GM23338 (cell line): ENCODE data around the gene UGT1A4. TPM values are rescaled to one million over a fixed set of nuclear protein-coding genes. Genes with fewer than 3 reads are reported as not detected.

Experiments
- ATAC-seq: fragments of 200-7000 bp; cut with Tn5 transposase; 3 replicates; pipeline ENCODE4 v1.9.1; 2020
- DNase-seq: peaks from one replicate; pipeline ENCODE4 v3.0.0-alpha.2; 2015; ENCODE audit warnings: low spot score
- H2AFZ ChIP-seq: fragments of 200-600 bp; sonication (generic); 2 replicates; pipeline ENCODE4 v1.8.0; 2016; ENCODE audit warnings: antibody characterized with exemption, mild to moderate bottlenecking, moderate library complexity
- H3F3A ChIP-seq: fragments of 200-600 bp; sonication (generic); replicated peaks from 2 replicates; pipeline ENCODE4 v1.8.0; 2017; ENCODE audit warnings: antibody characterized with exemption, mixed run types, low read depth
- H3K27ac ChIP-seq: fragments of 200-600 bp; sonication (generic); 2 replicates; pipeline ENCODE4 v1.6.1; 2016; ENCODE audit warnings: low read depth
- H3K27me3 ChIP-seq: fragments of 200-600 bp; sonication (generic); 2 replicates; pipeline ENCODE4 v1.8.0; 2016; ENCODE audit warnings: mild to moderate bottlenecking, mixed run types, moderate library complexity; ENCODE audit not compliant: insufficient read depth
- H3K36me3 ChIP-seq: fragments of 200-600 bp; sonication (generic); 2 replicates; pipeline ENCODE4 v1.8.0; 2016; ENCODE audit warnings: mild to moderate bottlenecking; ENCODE audit not compliant: insufficient read depth
- H3K4me1 ChIP-seq: fragments of 200-600 bp; sonication (generic); 2 replicates; pipeline ENCODE4 v1.8.0; 2016; ENCODE audit warnings: mild to moderate bottlenecking, moderate library complexity; ENCODE audit not compliant: insufficient read depth
- H3K4me2 ChIP-seq: fragments of 200-600 bp; sonication (generic); 2 replicates; pipeline ENCODE4 v1.7.1; 2017; ENCODE audit warnings: mixed run types
- H3K4me3 ChIP-seq: fragments of 200-600 bp; sonication (generic); 2 replicates; pipeline ENCODE4 v1.6.1; 2016; ENCODE audit warnings: mixed run types
- H3K79me2 ChIP-seq: fragments of 200-600 bp; sonication (generic); replicated peaks from 2 replicates; pipeline ENCODE4 v1.8.0; 2017; ENCODE audit warnings: mild to moderate bottlenecking; ENCODE audit not compliant: insufficient read depth
- H3K9me2 ChIP-seq: fragments of 200-600 bp; sonication (generic); 2 replicates; pipeline ENCODE4 v1.8.0; 2017; ENCODE audit not compliant: insufficient read depth
- H4K20me1 ChIP-seq: fragments of 200-600 bp; sonication (generic); replicated peaks from 2 replicates; pipeline ENCODE4 v1.8.0; 2017; ENCODE audit warnings: mild to moderate bottlenecking; ENCODE audit not compliant: insufficient read depth
- H3K27ac Mint-ChIP-seq: 2 replicates; pipeline ENCODE4 v1.8.0; 2020; ENCODE audit warnings: inconsistent platforms, mild to moderate bottlenecking, moderate library complexity, mixed read lengths
- H3K27me3 Mint-ChIP-seq: 3 replicates; pipeline ENCODE4 v1.8.0; 2022; ENCODE audit warnings: low read depth, mild to moderate bottlenecking, moderate library complexity, mixed read lengths, inconsistent platforms; ENCODE audit not compliant: insufficient read depth, poor library complexity
- H3K36me3 Mint-ChIP-seq: 3 replicates; pipeline ENCODE4 v1.8.0; 2021; ENCODE audit warnings: low read depth, mild to moderate bottlenecking, inconsistent platforms, moderate library complexity, mixed read lengths
- H3K4me1 Mint-ChIP-seq: 3 replicates; pipeline ENCODE4 v1.8.0; 2020; ENCODE audit warnings: mild to moderate bottlenecking, inconsistent platforms, mixed read lengths
- H3K4me3 Mint-ChIP-seq: 3 replicates; pipeline ENCODE4 v1.8.0; 2021; ENCODE audit warnings: moderate library complexity, mild to moderate bottlenecking, inconsistent platforms, mixed read lengths
- H3K9me3 Mint-ChIP-seq: 3 replicates; pipeline ENCODE4 v1.8.0; 2020; ENCODE audit warnings: moderate library complexity, mild to moderate bottlenecking, inconsistent platforms, mixed read lengths
- CREB1 ChIP-seq: fragments of 250-450 bp; sonication (Bioruptor Pico); IDR thresholded peaks from 2 replicates; pipeline ENCODE4 v1.5.0; 2020; ENCODE audit warnings: low read depth, mild to moderate bottlenecking, moderate library complexity
- EZH2 ChIP-seq: fragments of 200-600 bp; sonication (generic); IDR thresholded peaks from one replicate; pipeline ENCODE4 v1.8.0; 2017; ENCODE audit warnings: antibody characterized with exemption, mild to moderate bottlenecking, low read depth; ENCODE audit not compliant: unreplicated experiment
- EZH2phosphoT487 ChIP-seq: fragments of 200-600 bp; sonication (generic); IDR thresholded peaks from one replicate; pipeline ENCODE4 v1.8.1; 2018; ENCODE audit warnings: antibody characterized with exemption; ENCODE audit not compliant: unreplicated experiment
- JUNB ChIP-seq: IDR thresholded peaks from one replicate; pipeline ENCODE4 v1.6.1; 2016; ENCODE audit warnings: antibody characterized with exemption; ENCODE audit not compliant: unreplicated experiment
- NANOG ChIP-seq: IDR thresholded peaks from 2 replicates; pipeline ENCODE4 v1.6.1; 2016; ENCODE audit warnings: antibody characterized with exemption, borderline replicate concordance
- ZNF114 ChIP-seq: fragments of 250-450 bp; sonication (Bioruptor Pico); IDR thresholded peaks from 2 replicates; pipeline ENCODE4 v1.5.0; 2020; ENCODE audit warnings: mild to moderate bottlenecking, moderate library complexity
- ZNF331 ChIP-seq: fragments of 250-450 bp; sonication (Bioruptor Pico); IDR thresholded peaks from 2 replicates; pipeline ENCODE4 v1.5.0; 2020; ENCODE audit warnings: low read depth, mild to moderate bottlenecking, moderate library complexity
- polyA plus RNA-seq: library from polyadenylated mRNA; unstranded; fragments of >200 nt; fragmentation: Nextera tagmentation; extraction: Ambion mirVana; gene quantifications from 2 replicates; pipeline ENCODE4 v1.2.1, GENCODE V29; 2016
- total RNA-seq: library from RNA; depleted of rRNA; stranded (reverse); fragments of >200 nt; shearing (Covaris generic); gene quantifications from 2 replicates; pipeline ENCODE4 v1.2.3, GENCODE V29; 2014
- TF ChIP-seq, protein P1 (sequence below): fragments of 250-450 bp; sonication (Bioruptor Pico); IDR thresholded peaks from 2 replicates; pipeline ENCODE4 v1.5.0; 2020; ENCODE audit warnings: mild to moderate bottlenecking, moderate library complexity
- TF ChIP-seq, protein P2 (sequence below), 2 experiments: fragments of 200-600 bp in 1 of 2; sonication (generic) in 1 of 2; conservative IDR thresholded peaks; 2 replicates each; pipeline versions ENCODE4 v1.5.1 to v1.6.1; 2016 to 2017; ENCODE audit warnings: antibody characterized with exemption in 2 of 2, low read depth in 2 of 2, mild to moderate bottlenecking in 2 of 2, moderate library complexity in 1 of 2
- TF ChIP-seq, protein P3 (sequence below): IDR thresholded peaks from one replicate; pipeline ENCODE4 v1.6.1; 2018; ENCODE audit warnings: antibody characterized with exemption; ENCODE audit not compliant: unreplicated experiment
- TF ChIP-seq, protein P4 (sequence below): IDR thresholded peaks from 2 replicates; pipeline ENCODE4 v1.6.1; 2016; ENCODE audit warnings: antibody characterized with exemption

Gene UGT1A4
- total and polyA plus RNA-seq, 2 experiments from 2014 or later = not detected

DNA sequence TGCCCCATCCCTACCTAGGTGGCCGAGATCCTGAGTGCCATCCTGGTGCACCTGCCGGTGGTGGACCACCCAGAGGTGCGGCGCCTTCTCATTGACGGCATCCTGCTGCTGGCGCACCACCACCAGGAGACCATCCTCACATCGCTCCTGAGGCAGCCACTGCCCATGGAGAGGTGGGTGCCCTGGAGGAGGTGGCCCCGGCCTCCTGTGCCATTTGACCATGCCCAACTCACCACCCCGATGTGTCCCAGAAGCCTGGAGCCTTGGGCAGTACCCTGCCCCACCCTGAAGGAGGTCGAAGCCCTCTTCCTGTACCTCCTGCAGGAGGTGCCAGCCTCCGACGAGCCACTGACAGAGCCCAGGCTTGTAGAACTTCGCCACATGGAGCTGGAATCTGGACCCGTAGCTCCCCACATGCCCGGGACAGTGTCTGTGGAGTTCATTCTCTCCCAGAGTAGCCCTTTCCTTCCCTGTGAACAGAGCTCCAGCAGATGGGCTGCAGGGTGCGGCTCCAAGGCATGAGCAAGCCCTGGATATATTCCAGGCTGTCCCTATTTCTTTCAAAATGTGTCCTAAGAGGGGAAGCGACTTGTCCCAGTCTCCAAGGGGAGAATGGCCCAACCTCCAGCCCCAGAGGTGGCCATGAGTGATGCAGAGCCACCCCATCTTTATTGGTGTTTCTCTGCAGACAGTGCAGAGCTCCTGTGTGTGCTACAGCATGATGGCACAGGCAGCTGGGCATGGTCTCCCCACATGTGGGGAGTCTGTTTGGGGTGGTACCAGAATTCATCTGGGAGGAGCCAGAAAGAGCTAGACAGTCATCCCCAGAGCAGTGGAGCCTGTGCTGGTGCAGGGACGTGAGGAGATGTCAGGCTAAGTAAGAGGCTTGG lies 101.6 kb downstream of the UGT1A4 start:
- Histone ChIP-seq H3K9me2 (no peaks in the 10 kb centered on the region), H3K4me3 (no peak overlapping the region), H3K79me2 (no peaks in the 10 kb centered on the region), H3K4me1 (no peaks in the 10 kb centered on the region), H2AFZ (no peak overlapping the region), H3F3A (no peaks in the 10 kb centered on the region), H4K20me1 (no peaks in the 10 kb centered on the region), H3K4me2 (no peak overlapping the region), H3K27ac (no peak overlapping the region), H3K27me3 (no peaks in the 10 kb centered on the region), H3K36me3 (no peaks in the 10 kb centered on the region)
- H3K4me3 Mint-ChIP-seq = no peak overlapping the region
- TF ChIP-seq JUNB (no peak), EZH2phosphoT487 (no peak), EZH2 (no peak), CREB1 (no peak), NANOG (no peak), ZNF114 (no peak), ZNF331 (no peak)
- TF ChIP-seq, protein P1, sequence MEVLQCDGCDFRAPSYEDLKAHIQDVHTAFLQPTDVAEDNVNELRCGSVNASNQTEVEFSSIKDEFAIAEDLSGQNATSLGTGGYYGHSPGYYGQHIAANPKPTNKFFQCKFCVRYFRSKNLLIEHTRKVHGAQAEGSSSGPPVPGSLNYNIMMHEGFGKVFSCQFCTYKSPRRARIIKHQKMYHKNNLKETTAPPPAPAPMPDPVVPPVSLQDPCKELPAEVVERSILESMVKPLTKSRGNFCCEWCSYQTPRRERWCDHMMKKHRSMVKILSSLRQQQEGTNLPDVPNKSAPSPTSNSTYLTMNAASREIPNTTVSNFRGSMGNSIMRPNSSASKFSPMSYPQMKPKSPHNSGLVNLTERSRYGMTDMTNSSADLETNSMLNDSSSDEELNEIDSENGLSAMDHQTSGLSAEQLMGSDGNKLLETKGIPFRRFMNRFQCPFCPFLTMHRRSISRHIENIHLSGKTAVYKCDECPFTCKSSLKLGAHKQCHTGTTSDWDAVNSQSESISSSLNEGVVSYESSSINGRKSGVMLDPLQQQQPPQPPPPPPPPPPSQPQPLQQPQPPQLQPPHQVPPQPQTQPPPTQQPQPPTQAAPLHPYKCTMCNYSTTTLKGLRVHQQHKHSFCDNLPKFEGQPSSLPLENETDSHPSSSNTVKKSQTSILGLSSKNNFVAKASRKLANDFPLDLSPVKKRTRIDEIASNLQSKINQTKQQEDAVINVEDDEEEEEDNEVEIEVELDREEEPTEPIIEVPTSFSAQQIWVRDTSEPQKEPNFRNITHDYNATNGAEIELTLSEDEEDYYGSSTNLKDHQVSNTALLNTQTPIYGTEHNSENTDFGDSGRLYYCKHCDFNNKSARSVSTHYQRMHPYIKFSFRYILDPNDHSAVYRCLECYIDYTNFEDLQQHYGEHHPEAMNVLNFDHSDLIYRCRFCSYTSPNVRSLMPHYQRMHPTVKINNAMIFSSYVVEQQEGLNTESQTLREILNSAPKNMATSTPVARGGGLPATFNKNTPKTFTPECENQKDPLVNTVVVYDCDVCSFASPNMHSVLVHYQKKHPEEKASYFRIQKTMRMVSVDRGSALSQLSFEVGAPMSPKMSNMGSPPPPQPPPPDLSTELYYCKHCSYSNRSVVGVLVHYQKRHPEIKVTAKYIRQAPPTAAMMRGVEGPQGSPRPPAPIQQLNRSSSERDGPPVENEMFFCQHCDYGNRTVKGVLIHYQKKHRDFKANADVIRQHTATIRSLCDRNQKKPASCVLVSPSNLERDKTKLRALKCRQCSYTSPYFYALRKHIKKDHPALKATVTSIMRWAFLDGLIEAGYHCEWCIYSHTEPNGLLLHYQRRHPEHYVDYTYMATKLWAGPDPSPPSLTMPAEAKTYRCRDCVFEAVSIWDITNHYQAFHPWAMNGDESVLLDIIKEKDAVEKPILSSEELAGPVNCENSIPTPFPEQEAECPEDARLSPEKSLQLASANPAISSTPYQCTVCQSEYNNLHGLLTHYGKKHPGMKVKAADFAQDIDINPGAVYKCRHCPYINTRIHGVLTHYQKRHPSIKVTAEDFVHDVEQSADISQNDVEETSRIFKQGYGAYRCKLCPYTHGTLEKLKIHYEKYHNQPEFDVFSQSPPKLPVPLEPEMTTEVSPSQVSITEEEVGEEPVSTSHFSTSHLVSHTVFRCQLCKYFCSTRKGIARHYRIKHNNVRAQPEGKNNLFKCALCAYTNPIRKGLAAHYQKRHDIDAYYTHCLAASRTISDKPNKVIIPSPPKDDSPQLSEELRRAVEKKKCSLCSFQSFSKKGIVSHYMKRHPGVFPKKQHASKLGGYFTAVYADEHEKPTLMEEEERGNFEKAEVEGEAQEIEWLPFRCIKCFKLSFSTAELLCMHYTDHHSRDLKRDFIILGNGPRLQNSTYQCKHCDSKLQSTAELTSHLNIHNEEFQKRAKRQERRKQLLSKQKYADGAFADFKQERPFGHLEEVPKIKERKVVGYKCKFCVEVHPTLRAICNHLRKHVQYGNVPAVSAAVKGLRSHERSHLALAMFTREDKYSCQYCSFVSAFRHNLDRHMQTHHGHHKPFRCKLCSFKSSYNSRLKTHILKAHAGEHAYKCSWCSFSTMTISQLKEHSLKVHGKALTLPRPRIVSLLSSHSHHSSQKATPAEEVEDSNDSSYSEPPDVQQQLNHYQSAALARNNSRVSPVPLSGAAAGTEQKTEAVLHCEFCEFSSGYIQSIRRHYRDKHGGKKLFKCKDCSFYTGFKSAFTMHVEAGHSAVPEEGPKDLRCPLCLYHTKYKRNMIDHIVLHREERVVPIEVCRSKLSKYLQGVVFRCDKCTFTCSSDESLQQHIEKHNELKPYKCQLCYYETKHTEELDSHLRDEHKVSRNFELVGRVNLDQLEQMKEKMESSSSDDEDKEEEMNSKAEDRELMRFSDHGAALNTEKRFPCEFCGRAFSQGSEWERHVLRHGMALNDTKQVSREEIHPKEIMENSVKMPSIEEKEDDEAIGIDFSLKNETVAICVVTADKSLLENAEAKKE (CRISPR knock-in tag) = no peak
- TF ChIP-seq, protein P2, sequence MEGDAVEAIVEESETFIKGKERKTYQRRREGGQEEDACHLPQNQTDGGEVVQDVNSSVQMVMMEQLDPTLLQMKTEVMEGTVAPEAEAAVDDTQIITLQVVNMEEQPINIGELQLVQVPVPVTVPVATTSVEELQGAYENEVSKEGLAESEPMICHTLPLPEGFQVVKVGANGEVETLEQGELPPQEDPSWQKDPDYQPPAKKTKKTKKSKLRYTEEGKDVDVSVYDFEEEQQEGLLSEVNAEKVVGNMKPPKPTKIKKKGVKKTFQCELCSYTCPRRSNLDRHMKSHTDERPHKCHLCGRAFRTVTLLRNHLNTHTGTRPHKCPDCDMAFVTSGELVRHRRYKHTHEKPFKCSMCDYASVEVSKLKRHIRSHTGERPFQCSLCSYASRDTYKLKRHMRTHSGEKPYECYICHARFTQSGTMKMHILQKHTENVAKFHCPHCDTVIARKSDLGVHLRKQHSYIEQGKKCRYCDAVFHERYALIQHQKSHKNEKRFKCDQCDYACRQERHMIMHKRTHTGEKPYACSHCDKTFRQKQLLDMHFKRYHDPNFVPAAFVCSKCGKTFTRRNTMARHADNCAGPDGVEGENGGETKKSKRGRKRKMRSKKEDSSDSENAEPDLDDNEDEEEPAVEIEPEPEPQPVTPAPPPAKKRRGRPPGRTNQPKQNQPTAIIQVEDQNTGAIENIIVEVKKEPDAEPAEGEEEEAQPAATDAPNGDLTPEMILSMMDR (conservative IDR thresholded peaks at IDR 0.05; ENCODE audit: low read depth in 2 of 2) = no peak
- TF ChIP-seq, protein P3, sequence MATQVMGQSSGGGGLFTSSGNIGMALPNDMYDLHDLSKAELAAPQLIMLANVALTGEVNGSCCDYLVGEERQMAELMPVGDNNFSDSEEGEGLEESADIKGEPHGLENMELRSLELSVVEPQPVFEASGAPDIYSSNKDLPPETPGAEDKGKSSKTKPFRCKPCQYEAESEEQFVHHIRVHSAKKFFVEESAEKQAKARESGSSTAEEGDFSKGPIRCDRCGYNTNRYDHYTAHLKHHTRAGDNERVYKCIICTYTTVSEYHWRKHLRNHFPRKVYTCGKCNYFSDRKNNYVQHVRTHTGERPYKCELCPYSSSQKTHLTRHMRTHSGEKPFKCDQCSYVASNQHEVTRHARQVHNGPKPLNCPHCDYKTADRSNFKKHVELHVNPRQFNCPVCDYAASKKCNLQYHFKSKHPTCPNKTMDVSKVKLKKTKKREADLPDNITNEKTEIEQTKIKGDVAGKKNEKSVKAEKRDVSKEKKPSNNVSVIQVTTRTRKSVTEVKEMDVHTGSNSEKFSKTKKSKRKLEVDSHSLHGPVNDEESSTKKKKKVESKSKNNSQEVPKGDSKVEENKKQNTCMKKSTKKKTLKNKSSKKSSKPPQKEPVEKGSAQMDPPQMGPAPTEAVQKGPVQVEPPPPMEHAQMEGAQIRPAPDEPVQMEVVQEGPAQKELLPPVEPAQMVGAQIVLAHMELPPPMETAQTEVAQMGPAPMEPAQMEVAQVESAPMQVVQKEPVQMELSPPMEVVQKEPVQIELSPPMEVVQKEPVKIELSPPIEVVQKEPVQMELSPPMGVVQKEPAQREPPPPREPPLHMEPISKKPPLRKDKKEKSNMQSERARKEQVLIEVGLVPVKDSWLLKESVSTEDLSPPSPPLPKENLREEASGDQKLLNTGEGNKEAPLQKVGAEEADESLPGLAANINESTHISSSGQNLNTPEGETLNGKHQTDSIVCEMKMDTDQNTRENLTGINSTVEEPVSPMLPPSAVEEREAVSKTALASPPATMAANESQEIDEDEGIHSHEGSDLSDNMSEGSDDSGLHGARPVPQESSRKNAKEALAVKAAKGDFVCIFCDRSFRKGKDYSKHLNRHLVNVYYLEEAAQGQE = no peak
- TF ChIP-seq, protein P4, sequence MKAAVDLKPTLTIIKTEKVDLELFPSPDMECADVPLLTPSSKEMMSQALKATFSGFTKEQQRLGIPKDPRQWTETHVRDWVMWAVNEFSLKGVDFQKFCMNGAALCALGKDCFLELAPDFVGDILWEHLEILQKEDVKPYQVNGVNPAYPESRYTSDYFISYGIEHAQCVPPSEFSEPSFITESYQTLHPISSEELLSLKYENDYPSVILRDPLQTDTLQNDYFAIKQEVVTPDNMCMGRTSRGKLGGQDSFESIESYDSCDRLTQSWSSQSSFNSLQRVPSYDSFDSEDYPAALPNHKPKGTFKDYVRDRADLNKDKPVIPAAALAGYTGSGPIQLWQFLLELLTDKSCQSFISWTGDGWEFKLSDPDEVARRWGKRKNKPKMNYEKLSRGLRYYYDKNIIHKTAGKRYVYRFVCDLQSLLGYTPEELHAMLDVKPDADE = no peak
- H3K27ac Mint-ChIP-seq = no peak overlapping the region
- ATAC-seq = no peak
- H3K9me3 Mint-ChIP-seq = no peaks in the 10 kb centered on the region
- peaks cover 3% of the 10 kb centered on the region; the same call in 2 of the 3 replicates for H3K4me1 Mint-ChIP-seq
- no peaks in the 10 kb centered on the region for H3K36me3 Mint-ChIP-seq
- peaks cover 15% of the 10 kb centered on the region for H3K27me3 Mint-ChIP-seq
- no peak for DNase-seq
